Measurements from ENCODE around the gene SFXN4.

GRCh38 chr10:119190954-119191785 lies 25.7 kb upstream of the SFXN4 start:
- TF ChIP-seq EZH2 (IDR thresholded peaks at IDR 0.05; ENCODE audit: low read length, missing control alignments) (no peak), CTCF (conservative IDR thresholded peaks at IDR 0.05 in 1 of 2, IDR thresholded peaks at IDR 0.05 in 1 of 2; ENCODE audit: low read depth in 1 of 2, low read length in 2 of 2) (no peak)
